GM18498 (cell line): ENCODE data around the gene ATAD3C.
"Not testable (repeated sequence)": the region's sequence is repeated elsewhere in the genome, so short reads cannot be mapped to it uniquely, and the experiment has no call there.

Source experiments
- ATAC-seq: cut with Tn5 transposase; IDR thresholded peaks from one replicate; pipeline ENCODE4 v1.9.1; 2021; ENCODE audit warnings: mild to moderate bottlenecking, moderate library complexity; ENCODE audit not compliant: unreplicated experiment

ATAD3C gene, protein sequence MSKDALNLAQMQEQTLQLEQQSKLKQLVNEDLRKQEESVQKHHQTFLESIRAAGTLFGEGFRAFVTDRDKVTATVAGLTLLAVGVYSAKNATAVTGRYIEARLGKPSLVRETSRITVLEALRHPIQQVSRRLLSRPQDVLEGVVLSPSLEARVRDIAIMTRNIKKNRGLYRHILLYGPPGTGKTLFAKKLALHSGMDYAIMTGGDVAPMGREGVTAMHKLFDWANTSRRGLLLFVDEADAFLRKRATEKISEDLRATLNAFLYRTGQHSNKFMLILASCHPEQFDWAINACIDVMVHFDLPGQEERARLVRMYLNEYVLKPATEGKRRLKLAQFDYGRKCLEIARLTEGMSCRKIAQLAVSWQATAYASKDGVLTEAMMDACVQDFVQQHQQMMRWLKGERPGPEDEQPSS

GRCh38 chr1:1449099-1449739, at the start of gene ATAD3C:
Gene ATAD3C, plus strand, starts transcription at chr1:1449689. Its CDS starts 995 bp downstream, at chr1:1450684.
- ATAC-seq, result no peak

GRCh38 chr1:1399872-1400575, 49.5 kb upstream of the ATAD3C start:
- no peak for ATAC-seq

GRCh38 chr1:1400576-1401456, 48.7 kb upstream of the ATAD3C start:
- no peak for ATAC-seq

- no peak for ATAC-seq
Observed at GRCh38 chr1:1401457-1402010, 48.0 kb upstream of the ATAD3C start.

GRCh38 chr1:1402072-1402900, 47.2 kb upstream of the ATAD3C start:
- ATAC-seq, result no peak

DNA sequence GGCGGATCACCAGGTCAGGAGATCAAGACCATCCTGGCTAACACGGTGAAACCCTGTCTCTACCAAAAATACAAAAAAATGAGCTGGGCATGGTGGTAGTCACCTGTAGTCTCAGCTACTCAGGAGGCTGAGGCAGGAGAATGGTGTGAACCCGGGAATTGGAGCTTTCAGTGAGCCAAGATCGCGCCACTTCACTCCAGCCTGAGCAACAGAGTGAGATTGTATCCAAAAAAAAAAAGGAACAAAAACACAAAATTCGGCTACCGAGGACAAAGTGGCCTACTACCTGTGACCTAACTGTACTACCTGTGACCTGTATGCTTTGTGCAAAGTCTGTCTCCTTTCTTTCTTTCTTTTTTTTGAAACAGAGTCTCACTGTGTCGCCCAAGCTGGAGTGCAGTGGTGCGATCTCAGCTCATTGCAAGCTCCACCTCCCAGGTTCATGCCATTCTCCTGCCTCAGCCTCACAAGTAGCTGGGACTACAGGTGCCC, 46.5 kb upstream of the ATAD3C start:
- not testable (repeated sequence) for ATAC-seq

DNA sequence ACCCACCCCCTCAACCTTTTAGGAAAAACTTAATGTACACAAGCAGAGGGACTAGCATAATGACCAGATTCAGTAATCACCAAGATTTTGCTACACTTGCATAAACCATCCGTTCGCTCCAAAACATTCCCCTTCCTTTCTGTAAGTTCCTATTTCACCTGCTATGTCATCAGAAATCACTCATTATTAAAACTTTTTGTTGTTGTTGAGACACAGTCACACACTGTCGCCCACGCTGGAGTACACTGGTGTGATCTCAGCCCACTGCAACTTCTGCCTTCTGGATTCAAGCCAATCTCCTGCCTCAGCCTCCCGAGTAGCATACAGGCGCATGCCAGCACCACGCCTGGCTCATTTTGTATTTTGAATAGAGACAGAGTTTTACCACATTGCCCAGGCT, 45.8 kb upstream of the ATAD3C start:
- ATAC-seq, result no peak

- ATAC-seq, result no peak
Observed at GRCh38 chr1:1406101-1406820, 43.2 kb upstream of the ATAD3C start.

- ATAC-seq, result peak; percentile 92
Observed at GRCh38 chr1:1406821-1407635, 42.5 kb upstream of the ATAD3C start, which contains the start of gene MRPL20. Gene MRPL20, minus strand, starts transcription at chr1:1407293. Its CDS starts 76 bp downstream, at chr1:1407217.

GRCh38 chr1:1407636-1408318, 41.7 kb upstream of the ATAD3C start:
- ATAC-seq, result peak; percentile 41

GRCh38 chr1:1410238-1410637, 39.3 kb upstream of the ATAD3C start:
- ATAC-seq, result not testable (repeated sequence)

DNA sequence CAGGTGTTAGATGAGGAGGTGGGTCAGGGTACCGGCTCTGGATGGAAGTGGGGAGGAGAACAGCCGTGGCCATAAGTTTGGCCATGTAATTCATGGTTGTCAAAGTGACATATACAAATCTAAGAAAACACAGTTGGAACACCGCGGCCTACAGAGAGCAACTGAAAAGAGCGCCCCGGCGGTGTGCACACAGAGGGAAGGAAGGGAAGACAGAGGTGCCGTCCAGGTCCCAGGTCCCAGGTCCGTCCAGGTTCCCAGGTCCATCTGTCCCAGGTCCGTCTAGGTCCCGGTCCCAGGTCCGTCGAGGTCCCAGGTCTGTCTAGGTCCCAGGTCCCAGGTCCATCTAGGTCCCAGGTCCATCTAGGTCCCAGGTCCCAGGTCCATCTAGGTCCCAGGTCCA, 37.9 kb upstream of the ATAD3C start:
- no peak for ATAC-seq

DNA sequence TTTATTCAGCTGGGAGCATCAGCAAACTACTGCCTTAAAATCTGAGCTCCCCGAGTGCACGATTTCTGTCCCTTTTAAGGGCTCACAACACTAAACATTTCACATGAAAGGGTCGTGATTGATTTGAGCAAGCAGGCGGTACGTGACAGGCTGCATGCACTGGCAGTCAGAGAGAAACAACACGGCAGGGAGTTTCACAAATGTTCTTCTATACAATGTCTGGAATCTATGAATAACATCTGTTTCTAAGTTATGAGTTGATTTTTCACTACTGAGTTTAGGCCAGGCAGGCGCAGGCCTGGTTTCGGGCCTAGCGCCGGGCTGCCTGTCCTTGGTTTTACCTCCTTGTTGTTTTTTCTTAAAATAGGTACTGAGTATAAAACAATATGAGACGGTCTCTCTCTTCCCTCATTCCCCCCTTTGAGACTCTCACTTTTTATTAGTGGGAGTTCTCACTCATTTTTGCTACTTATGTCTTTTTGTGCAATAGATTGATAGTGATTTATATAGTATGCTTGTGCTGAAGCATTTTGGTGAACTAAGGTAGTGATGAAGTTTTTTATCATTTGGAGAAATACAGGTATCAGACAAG, 37.1 kb upstream of the ATAD3C start:
- ATAC-seq, result not testable (repeated sequence)

DNA sequence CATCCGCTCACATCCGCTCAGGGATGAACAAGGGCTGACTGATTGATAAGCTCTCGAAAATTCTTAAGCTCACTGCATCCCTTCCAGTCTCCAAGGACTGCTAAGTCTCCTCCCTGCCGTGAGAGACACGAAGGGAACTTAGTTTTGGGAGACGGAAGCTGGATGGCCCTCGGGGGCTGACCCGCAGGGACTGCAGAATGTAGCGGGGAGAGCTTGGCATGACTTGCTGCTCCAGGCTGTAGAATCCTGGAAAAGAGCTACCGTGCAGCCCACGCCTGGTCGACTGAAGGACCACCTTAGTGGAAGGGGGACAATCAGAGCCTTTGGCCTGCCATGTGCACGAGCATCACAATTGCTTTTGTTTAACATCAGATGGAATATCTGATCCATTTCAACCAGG, 33.7 kb upstream of the ATAD3C start:
- no peak for ATAC-seq

DNA sequence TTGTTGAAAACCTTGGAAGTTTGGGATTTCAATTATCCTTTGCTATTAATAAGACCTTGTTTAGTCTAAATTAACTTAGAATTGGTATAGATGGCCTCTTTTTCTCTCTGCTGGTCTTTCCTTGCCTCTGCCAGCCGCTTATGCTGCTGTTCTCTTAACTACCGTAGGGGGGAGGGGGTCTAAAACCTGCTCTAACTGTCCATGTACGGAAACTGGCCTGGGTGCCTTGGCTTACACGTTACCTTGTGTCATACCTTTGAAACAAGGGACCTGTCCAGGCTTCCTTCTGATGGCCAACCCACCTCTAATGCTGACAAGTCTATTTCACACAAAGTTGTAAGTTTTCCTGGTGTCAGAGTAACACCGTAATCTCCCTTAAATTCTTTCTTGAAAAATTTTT, 32.1 kb upstream of the ATAD3C start:
- not testable (repeated sequence) for ATAC-seq

GRCh38 chr1:1417825-1418463, 31.5 kb upstream of the ATAD3C start:
- not testable (repeated sequence) for ATAC-seq
